Kidney (tissue), 14 donors: ENCODE results near the gene ZNF266. TPM values are rescaled to one million over a fixed set of nuclear protein-coding genes. Genes with fewer than 3 reads are reported as not detected.
A peak's percentile ranks its signal among the peaks of the same experiment; 100 is the strongest.

ENCODE experiments used
- DNase-seq, 5 donors: peaks; one replicate each; pipeline ENCODE4 v3.0.0-alpha.2; 2013 to 2020
- FAIRE-seq: peaks from 2 replicates; lab custom pipeline; 2012; peaks lifted over from hg19 to GRCh38; lab: Jason Lieb, UNC
- H3K27ac ChIP-seq, 2 donors: one replicate each; pipeline ENCODE4 v1.7.0; 2013; ENCODE audit warnings: low read depth in 2 of 2, low read length in 2 of 2, inconsistent platforms in 1 of 2
- H3K27me3 ChIP-seq: one replicate; pipeline ENCODE4 v1.7.1; 2013; ENCODE audit warnings: low read length, inconsistent platforms; ENCODE audit not compliant: control insufficient read depth, insufficient read depth
- H3K36me3 ChIP-seq, 3 donors: one replicate each; pipeline versions ENCODE4 v1.7.0 to v1.7.1; 2013; ENCODE audit warnings: low read length in 3 of 3, control low read depth in 1 of 3, inconsistent platforms in 1 of 3; ENCODE audit not compliant: insufficient read depth in 3 of 3, control insufficient read depth in 2 of 3
- H3K4me1 ChIP-seq, 3 donors: one replicate each; pipeline versions ENCODE4 v1.7.0 to v1.7.1; 2013; ENCODE audit warnings: low read length in 3 of 3, inconsistent platforms in 1 of 3, low read depth in 1 of 3; ENCODE audit not compliant: control insufficient read depth in 2 of 3, insufficient read depth in 2 of 3
- H3K4me3 ChIP-seq, 3 donors: one replicate each; pipeline versions ENCODE4 v1.7.0 to v1.8.1; 2013; ENCODE audit warnings: low read length in 3 of 3, control low read depth in 1 of 3, inconsistent platforms in 1 of 3
- H3K9ac ChIP-seq, 3 donors: one replicate each; pipeline versions ENCODE4 v1.7.0 to v1.7.1; 2013; ENCODE audit warnings: low read length in 3 of 3, control low read depth in 1 of 3, inconsistent platforms in 1 of 3
- H3K9me3 ChIP-seq, 3 donors: one replicate each; pipeline versions ENCODE4 v1.7.0 to v1.7.1; 2013; ENCODE audit warnings: low read length in 3 of 3, control low read depth in 1 of 3, inconsistent platforms in 1 of 3; ENCODE audit not compliant: control insufficient read depth in 2 of 3, insufficient read depth in 1 of 3
- CTCF ChIP-seq: IDR thresholded peaks from 3 replicates; pipeline ENCODE4 v1.5.1; 2012; ENCODE audit warnings: mild to moderate bottlenecking, moderate library complexity, borderline replicate concordance; ENCODE audit not compliant: insufficient read depth; ENCODE audit errors: extremely low read depth
- intact Hi-C: fragments of 100-400 bp; cut with DNase I; formaldehyde crosslinking; loops from one replicate; pipeline ENCODE4 v1.11.1; 2022
- polyA plus RNA-seq: library from polyadenylated mRNA; stranded (reverse); fragments of 350-450 nt; fragmentation: Illumina TruSeq; extraction: RNeasy Lipid Tissue Mini Kit (QIAGEN cat#74804); gene quantifications from one replicate; pipeline ENCODE4 v1.2.3, GENCODE V29; 2014; ENCODE audit warnings: low read depth, low replicate concordance; ENCODE audit not compliant: insufficient read depth
- total RNA-seq: library from RNA; stranded (reverse); fragmentation: NEBNext Ultra II Directional; extraction: Animal tissue kit (Norgen Biotek cat#: 25700); gene quantifications from one replicate; pipeline ENCODE4 v1.2.1, GENCODE V29; 2021
- donor health status: control.
- donor health status: control.
- donor health status: control.
- donor health status: control.
- donor health status: control.
- donor health status: DM: yes; HTN: yes; CAD: no.
- donor health status: Normal renal cell carcinoma (clear cell type).

The ZNF266 gene
- total and polyA plus RNA-seq, 2 donors from 2014 or later: 8.4 to 31.4 TPM

GRCh38 chr19:9430444-9430843 is 4.9 kb downstream of the ZNF266 start:
- H3K4me3 ChIP-seq: no peak overlapping the region
- no peak overlapping the region for H3K9ac ChIP-seq
- H3K27me3 ChIP-seq: no peaks in the 10 kb centered on the region
- no peak for FAIRE-seq
- no peaks in the 10 kb centered on the region for H3K9me3 ChIP-seq
- DNase-seq: no peak
- H3K27ac ChIP-seq: no peak overlapping the region
- TF ChIP-seq CTCF: no peak
- H3K4me1 ChIP-seq: peaks cover 0 to 9% (median 2%) of the 10 kb centered on the region in 3 donors
- H3K36me3 ChIP-seq: peaks cover 2 to 21% (median 19%) of the 10 kb centered on the region in 3 donors
- intact Hi-C loops: no loop called here

GRCh38 chr19:9427941-9428340 is 7.4 kb downstream of the ZNF266 start:
- H3K27me3 ChIP-seq: no peaks in the 10 kb centered on the region
- H3K36me3 ChIP-seq: peaks cover 2 to 26% (median 26%) of the 10 kb centered on the region in 3 donors
- intact Hi-C loops: no loop called here
- H3K4me1 ChIP-seq: no peaks in the 10 kb centered on the region
- no peak overlapping the region for H3K27ac ChIP-seq
- H3K4me3 ChIP-seq: no peak overlapping the region
- no peak for TF ChIP-seq CTCF
- DNase-seq (no peak), FAIRE-seq (no peak)
- no peak overlapping the region for H3K9ac ChIP-seq
- no peaks in the 10 kb centered on the region for H3K9me3 ChIP-seq

- H3K9me3 ChIP-seq: peaks cover 17 to 81% (median 45%) of the 10 kb centered on the region in 3 donors
- FAIRE-seq (no peak), DNase-seq (no peak)
- no peak for TF ChIP-seq CTCF
- H3K4me3 ChIP-seq: peak overlapping the region in 2 of 3 donors; percentile 7 to 23
- H3K27me3 ChIP-seq: no peaks in the 10 kb centered on the region
- H3K27ac ChIP-seq: no peak overlapping the region
- H3K4me1 ChIP-seq: no peaks in the 10 kb centered on the region
- no peak overlapping the region for H3K9ac ChIP-seq
- peaks cover 41 to 54% (median 43%) of the 10 kb centered on the region in 3 donors for H3K36me3 ChIP-seq
- intact Hi-C loops: no loop called here
Observed at GRCh38 chr19:9413240-9413954, 22.0 kb downstream of the ZNF266 start.
